GM10266 (cell line): Measurements from ENCODE around the gene ADCY4.

Experiments
- DNase-seq: peaks from one replicate; pipeline ENCODE4 v3.0.0; 2012; ENCODE audit errors: extremely low spot score
- CTCF ChIP-seq: IDR thresholded peaks from 2 replicates; pipeline ENCODE4 v1.5.1; 2012; ENCODE audit warnings: mild to moderate bottlenecking, low read depth; ENCODE audit not compliant: control insufficient read depth, insufficient read depth; ENCODE audit errors: missing control alignments

Gene ADCY4

GRCh38 chr14:24292118-24292807 lies 42.6 kb downstream of the ADCY4 start:
- no peak for TF ChIP-seq CTCF
- no peak for DNase-seq

GRCh38 chr14:24291446-24292117 lies 43.3 kb downstream of the ADCY4 start:
- no peak for DNase-seq
- TF ChIP-seq CTCF: no peak

- TF ChIP-seq CTCF: no peak
- no peak for DNase-seq
Measured at GRCh38 chr14:24290746-24291145, 44.1 kb downstream of the ADCY4 start.

- DNase-seq: no peak
- TF ChIP-seq CTCF: no peak
Measured at GRCh38 chr14:24289649-24290280, 45.1 kb downstream of the ADCY4 start.

GRCh38 chr14:24286996-24287395 lies 47.9 kb downstream of the ADCY4 start:
- TF ChIP-seq CTCF: no peak
- no peak for DNase-seq

GRCh38 chr14:24285351-24285750 lies 49.5 kb downstream of the ADCY4 start:
- DNase-seq: no peak
- no peak for TF ChIP-seq CTCF
